Hematopoietic multipotent progenitor cell treated with erythropoietin and hydrocortisone succinate and interleukin-3 and kit ligand, for 6 days (in vitro differentiated cells): ENCODE measurements around the gene PHYKPL.
A peak's percentile ranks its signal among the peaks of the same experiment; 100 is the strongest.
"Not testable (repeated sequence)": the region's sequence is repeated elsewhere in the genome, so short reads cannot be mapped to it uniquely, and the experiment has no call there.

Experiments
- DNase-seq: peaks from one replicate; pipeline ENCODE4 v3.0.0-alpha.2; 2015

Gene PHYKPL

GRCh38 chr5:178261666-178262600 is 29.3 kb upstream of the PHYKPL start:
- DNase-seq, result no peak

GRCh38 chr5:178259623-178260536 is 27.3 kb upstream of the PHYKPL start:
- DNase-seq, result no peak

- no peak for DNase-seq
Measured at GRCh38 chr5:178257650-178258049, 25.0 kb upstream of the PHYKPL start.

- no peak for DNase-seq
Measured at GRCh38 chr5:178256746-178257145, 24.1 kb upstream of the PHYKPL start.

GRCh38 chr5:178253632-178254031 is 21.0 kb upstream of the PHYKPL start:
- DNase-seq, result not testable (repeated sequence)

- no peak for DNase-seq
Measured at GRCh38 chr5:178252258-178252657, 19.7 kb upstream of the PHYKPL start.

GRCh38 chr5:178250263-178250662 is 17.7 kb upstream of the PHYKPL start:
- DNase-seq, result no peak

GRCh38 chr5:178249191-178249989 is 16.8 kb upstream of the PHYKPL start:
- DNase-seq, result peak; percentile 61

- DNase-seq, result no peak
Measured at GRCh38 chr5:178248750-178249149, 16.1 kb upstream of the PHYKPL start.

GRCh38 chr5:178247481-178248456 is 15.2 kb upstream of the PHYKPL start:
- no peak for DNase-seq

- DNase-seq, result no peak
Measured at GRCh38 chr5:178246624-178247279, 14.2 kb upstream of the PHYKPL start.

- DNase-seq, result no peak
Measured at GRCh38 chr5:178245389-178245788, 12.8 kb upstream of the PHYKPL start.

GRCh38 chr5:178244576-178244975 is 12.0 kb upstream of the PHYKPL start:
- DNase-seq, result no peak

GRCh38 chr5:178242416-178242815 is 9.8 kb upstream of the PHYKPL start:
- DNase-seq, result no peak

- DNase-seq, result no peak
Measured at GRCh38 chr5:178241688-178242231, 9.2 kb upstream of the PHYKPL start.

- DNase-seq, result peak; percentile 58
Measured at GRCh38 chr5:178241231-178241663, 8.6 kb upstream of the PHYKPL start.

- peak; percentile 49 for DNase-seq
Measured at GRCh38 chr5:178240766-178241165, 8.2 kb upstream of the PHYKPL start.

GRCh38 chr5:178240341-178240741 is 7.7 kb upstream of the PHYKPL start:
- DNase-seq, result no peak

- not testable (repeated sequence) for DNase-seq
Measured at GRCh38 chr5:178239626-178240301, 7.2 kb upstream of the PHYKPL start.
